ENCODE measurements around the gene ITPRID1. TPM values are rescaled to one million over a fixed set of nuclear protein-coding genes. Genes with fewer than 3 reads are reported as not detected.

The ITPRID1 gene
- total RNA-seq, 1 experiment from 2014 or later = not detected

DNA sequence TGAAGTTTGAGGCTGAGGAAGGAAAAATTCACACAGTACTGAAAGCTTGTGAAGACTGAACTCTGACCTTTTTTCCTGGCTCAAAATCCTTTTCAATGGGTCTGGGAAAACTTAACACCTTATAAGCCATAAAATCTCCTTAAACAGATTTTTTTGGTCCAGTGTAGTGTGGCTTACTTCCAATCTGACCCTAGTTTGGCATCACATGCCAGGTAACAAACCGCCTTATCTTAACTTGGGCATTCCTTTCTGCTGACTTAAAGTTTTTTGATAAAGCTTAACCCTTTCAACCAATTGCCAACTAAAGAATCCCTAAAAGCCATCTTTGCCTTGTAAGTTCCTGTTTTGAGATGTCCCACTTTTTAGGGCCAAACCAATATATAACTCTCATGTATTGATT, 13.2 kb upstream of the ITPRID1 start (continued):
- TF ChIP-seq EGR1 (IDR thresholded peaks at IDR 0.05; ENCODE audit: low read depth) = no peak
- TF ChIP-seq CBX3 (IDR thresholded peaks at IDR 0.05; ENCODE audit: low read depth) = no peak
- TF ChIP-seq, protein P1, sequence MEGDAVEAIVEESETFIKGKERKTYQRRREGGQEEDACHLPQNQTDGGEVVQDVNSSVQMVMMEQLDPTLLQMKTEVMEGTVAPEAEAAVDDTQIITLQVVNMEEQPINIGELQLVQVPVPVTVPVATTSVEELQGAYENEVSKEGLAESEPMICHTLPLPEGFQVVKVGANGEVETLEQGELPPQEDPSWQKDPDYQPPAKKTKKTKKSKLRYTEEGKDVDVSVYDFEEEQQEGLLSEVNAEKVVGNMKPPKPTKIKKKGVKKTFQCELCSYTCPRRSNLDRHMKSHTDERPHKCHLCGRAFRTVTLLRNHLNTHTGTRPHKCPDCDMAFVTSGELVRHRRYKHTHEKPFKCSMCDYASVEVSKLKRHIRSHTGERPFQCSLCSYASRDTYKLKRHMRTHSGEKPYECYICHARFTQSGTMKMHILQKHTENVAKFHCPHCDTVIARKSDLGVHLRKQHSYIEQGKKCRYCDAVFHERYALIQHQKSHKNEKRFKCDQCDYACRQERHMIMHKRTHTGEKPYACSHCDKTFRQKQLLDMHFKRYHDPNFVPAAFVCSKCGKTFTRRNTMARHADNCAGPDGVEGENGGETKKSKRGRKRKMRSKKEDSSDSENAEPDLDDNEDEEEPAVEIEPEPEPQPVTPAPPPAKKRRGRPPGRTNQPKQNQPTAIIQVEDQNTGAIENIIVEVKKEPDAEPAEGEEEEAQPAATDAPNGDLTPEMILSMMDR (IDR thresholded peaks at IDR 0.05 in 2 of 3, conservative IDR thresholded peaks at IDR 0.05 in 1 of 3; ENCODE audit: borderline replicate concordance in 1 of 3, insufficient read depth in 1 of 3, low read depth in 2 of 3, low read length in 2 of 3) = no peak
- no peak for TF ChIP-seq ATF3 (IDR thresholded peaks at IDR 0.05)
- no peak for TF ChIP-seq POLR2A (IDR thresholded peaks at IDR 0.05; ENCODE audit: borderline replicate concordance, extremely low read depth, insufficient read depth, insufficient read length)
- TF ChIP-seq JUND (IDR thresholded peaks at IDR 0.05) = no peak

- Histone ChIP-seq H2AFZ (ENCODE audit: low read depth, low read length, poor library complexity, severe bottlenecking) (no peak overlapping the region), H3K9me3 (ENCODE audit: control insufficient read depth in 1 of 2, insufficient read depth in 1 of 2, low read depth in 1 of 2, low read length in 2 of 2) (no peaks in the 10 kb centered on the region), H3K4me3 (replicated peaks in 1 of 2; ENCODE audit: low read depth in 1 of 2, low read length in 2 of 2) (no peak overlapping the region), H3K9me2 (ENCODE audit: insufficient read depth) (no peaks in the 10 kb centered on the region), H3K9ac (ENCODE audit: low read length) (no peak overlapping the region), H3K27ac (ENCODE audit: low read depth, low read length) (no peak overlapping the region), H3K36me3 (ENCODE audit: control insufficient read depth in 1 of 2, insufficient read depth in 2 of 2, low read length in 2 of 2) (no peaks in the 10 kb centered on the region), H3K4me2 (ENCODE audit: low read length) (no peak overlapping the region), H3K27me3 (ENCODE audit: insufficient read depth, low read length) (no peaks in the 10 kb centered on the region), H3K4me1 (ENCODE audit: control insufficient read depth in 1 of 2, insufficient read depth in 2 of 2, low read length in 2 of 2) (no peaks in the 10 kb centered on the region), H3K79me2 (ENCODE audit: insufficient read depth, low read length) (no peaks in the 10 kb centered on the region), H4K20me1 (ENCODE audit: insufficient read depth) (no peaks in the 10 kb centered on the region)
- TF ChIP-seq TCF7L2 (IDR thresholded peaks at IDR 0.05; ENCODE audit: borderline replicate concordance, extremely low read depth, insufficient read depth, insufficient read length) (no peak), EGR1 (IDR thresholded peaks at IDR 0.05; ENCODE audit: low read depth) (no peak), EZH2phosphoT487 (IDR thresholded peaks at IDR 0.05; ENCODE audit: borderline replicate concordance) (no peak), FOSL1 (IDR thresholded peaks at IDR 0.05; ENCODE audit: low read depth) (no peak), JUND (IDR thresholded peaks at IDR 0.05) (no peak), POLR2AphosphoS5 (IDR thresholded peaks at IDR 0.05; ENCODE audit: low read depth, low read length) (no peak), SRF (IDR thresholded peaks at IDR 0.05; ENCODE audit: low read depth) (no peak), ZBTB33 (IDR thresholded peaks at IDR 0.05; ENCODE audit: extremely low read depth, insufficient replicate concordance, low read length) (no peak), YY1 (IDR thresholded peaks at IDR 0.05; ENCODE audit: extremely low read depth, insufficient replicate concordance, low read depth, low read length) (no peak), POLR2A (IDR thresholded peaks at IDR 0.05; ENCODE audit: borderline replicate concordance, extremely low read depth, insufficient read depth, insufficient read length) (no peak), SP1 (IDR thresholded peaks at IDR 0.05; ENCODE audit: low read depth) (no peak), CEBPB (IDR thresholded peaks at IDR 0.05; ENCODE audit: low read depth) (no peak), ELF1 (IDR thresholded peaks at IDR 0.05; ENCODE audit: borderline replicate concordance, low read depth) (no peak), ATF3 (IDR thresholded peaks at IDR 0.05) (no peak)
- TF ChIP-seq, protein P1 (IDR thresholded peaks at IDR 0.05 in 2 of 3, conservative IDR thresholded peaks at IDR 0.05 in 1 of 3; ENCODE audit: borderline replicate concordance in 1 of 3, insufficient read depth in 1 of 3, low read depth in 2 of 3, low read length in 2 of 3) = no peak
- CTCF ChIA-PET = no interaction called here
- no peak for DNase-seq (ENCODE audit: low read depth, low spot score)
- RAD21 ChIA-PET (ENCODE audit: low non-redundant PET in 1 of 2, low total read pairs in 2 of 2, uncharacterized antibody in 2 of 2, unreplicated experiment in 2 of 2) = no interaction called here
- intact Hi-C loops (cut with micrococcal nuclease) = no loop called here
- no TSS peak for BruUV-seq (replicated peaks)
- POLR2A ChIA-PET = no interaction called here
- no peak for ATAC-seq
Measured at GRCh38 chr7:31508823-31509222, 5.1 kb upstream of the ITPRID1 start.

Measured in HCT116 (cell line).